Measurements from ENCODE around the gene NPW. TPM values are rescaled to one million over a fixed set of nuclear protein-coding genes. Genes with fewer than 3 reads are reported as not detected.
"Not testable (repeated sequence)": the region's sequence is repeated elsewhere in the genome, so short reads cannot be mapped to it uniquely, and the experiment has no call there.

NPW gene
- total RNA-seq, 1 donor from 2014 or later, result 0.58 TPM

GRCh38 chr16:2001456-2002355 is 17.9 kb upstream of the NPW start:
- DNase-seq (ENCODE audit: low spot score), result no peak

- no peak for DNase-seq (ENCODE audit: low spot score)
Observed at GRCh38 chr16:2002406-2003230, 17.0 kb upstream of the NPW start.

- DNase-seq (ENCODE audit: low spot score), result no peak
Observed at GRCh38 chr16:2003231-2003826, 16.3 kb upstream of the NPW start.

GRCh38 chr16:2003827-2004641 is 15.6 kb upstream of the NPW start:
- DNase-seq (ENCODE audit: low spot score), result peak; percentile 96

- DNase-seq (ENCODE audit: low spot score), result no peak
Observed at GRCh38 chr16:2004795-2005517, 14.6 kb upstream of the NPW start.

- DNase-seq (ENCODE audit: low spot score), result no peak
Observed at GRCh38 chr16:2005646-2006045, 13.9 kb upstream of the NPW start.

- DNase-seq (ENCODE audit: low spot score), result no peak
Observed at GRCh38 chr16:2006317-2006716, 13.3 kb upstream of the NPW start.

GRCh38 chr16:2007081-2007836 is 12.3 kb upstream of the NPW start:
- DNase-seq (ENCODE audit: low spot score), result no peak

- DNase-seq (ENCODE audit: low spot score), result no peak
Observed at GRCh38 chr16:2008009-2008526, 11.5 kb upstream of the NPW start.

- no peak for DNase-seq (ENCODE audit: low spot score)
Observed at GRCh38 chr16:2008631-2009163, 10.9 kb upstream of the NPW start.

GRCh38 chr16:2009164-2009711 is 10.3 kb upstream of the NPW start:
- no peak for DNase-seq (ENCODE audit: low spot score)

GRCh38 chr16:2009791-2010510 is 9.6 kb upstream of the NPW start, which contains the start of gene ZNF598:
Gene ZNF598 (minus strand): TSS chr16:2009821.
- DNase-seq (ENCODE audit: low spot score), result peak; percentile 92

GRCh38 chr16:2011726-2012125 is 7.9 kb upstream of the NPW start:
- not testable (repeated sequence) for DNase-seq (ENCODE audit: low spot score)

GRCh38 chr16:2013527-2013926 is 6.1 kb upstream of the NPW start:
- no peak for DNase-seq (ENCODE audit: low spot score)

- DNase-seq (ENCODE audit: low spot score), result no peak
Observed at GRCh38 chr16:2015117-2015946, 4.3 kb upstream of the NPW start.

GRCh38 chr16:2015947-2016208 is 3.7 kb upstream of the NPW start:
- DNase-seq (ENCODE audit: low spot score), result no peak

GRCh38 chr16:2016407-2016922 is 3.1 kb upstream of the NPW start:
- no peak for DNase-seq (ENCODE audit: low spot score)

Measured in mesenteric fat pad (tissue), 1 donor.